ENCODE data around the gene PDLIM1. TPM values are rescaled to one million over a fixed set of nuclear protein-coding genes. Genes with fewer than 3 reads are reported as not detected.

PDLIM1 gene
- total RNA-seq, 1 experiment from 2014 or later = 67.4 TPM

- no peak for TF ChIP-seq POLR2AphosphoS5 (IDR thresholded peaks at IDR 0.05; ENCODE audit: low read depth, low read length)
- TF ChIP-seq SP1 (IDR thresholded peaks at IDR 0.05; ENCODE audit: low read depth) = no peak
- intact Hi-C loops (cut with micrococcal nuclease) = no loop called here
- Histone ChIP-seq H3K4me1 (ENCODE audit: control insufficient read depth in 1 of 2, insufficient read depth in 2 of 2, low read length in 2 of 2) (peaks cover 21 to 29% of the 10 kb centered on the region in 2 experiments), H3K9ac (ENCODE audit: low read length) (no peak overlapping the region), H3K27me3 (ENCODE audit: insufficient read depth, low read length) (peaks cover 41% of the 10 kb centered on the region), H3K36me3 (ENCODE audit: control insufficient read depth in 1 of 2, insufficient read depth in 2 of 2, low read length in 2 of 2) (no peaks in the 10 kb centered on the region), H2AFZ (ENCODE audit: low read depth, low read length, poor library complexity, severe bottlenecking) (no peak overlapping the region), H3K4me3 (replicated peaks in 1 of 2; ENCODE audit: low read depth in 1 of 2, low read length in 2 of 2) (no peak overlapping the region), H3K79me2 (ENCODE audit: insufficient read depth, low read length) (no peaks in the 10 kb centered on the region), H3K4me2 (ENCODE audit: low read length) (no peak overlapping the region), H3K27ac (ENCODE audit: low read depth, low read length) (no peak overlapping the region), H3K9me3 (ENCODE audit: control insufficient read depth in 1 of 2, insufficient read depth in 1 of 2, low read depth in 1 of 2, low read length in 2 of 2) (no peaks in the 10 kb centered on the region), H3K9me2 (ENCODE audit: insufficient read depth) (no peaks in the 10 kb centered on the region), H4K20me1 (ENCODE audit: insufficient read depth) (peaks cover 4% of the 10 kb centered on the region; the same call in 1 of the 2 replicates)
- BruUV-seq (replicated peaks) = no TSS peak
- RAD21 ChIA-PET (ENCODE audit: low non-redundant PET in 1 of 2, low total read pairs in 2 of 2, uncharacterized antibody in 2 of 2, unreplicated experiment in 2 of 2) = no interaction called here
- no peak for ATAC-seq
- no peak for DNase-seq (ENCODE audit: low read depth, low spot score)
- CTCF ChIA-PET = no interaction called here
- POLR2A ChIA-PET = no interaction called here
Observed at GRCh38 chr10:95303950-95304349, 13.1 kb upstream of the PDLIM1 start.

- Histone ChIP-seq H2AFZ (ENCODE audit: low read depth, low read length, poor library complexity, severe bottlenecking) (no peak overlapping the region), H3K36me3 (ENCODE audit: control insufficient read depth in 1 of 2, insufficient read depth in 2 of 2, low read length in 2 of 2) (no peaks in the 10 kb centered on the region), H3K27ac (ENCODE audit: low read depth, low read length) (no peak overlapping the region), H3K9me3 (ENCODE audit: control insufficient read depth in 1 of 2, insufficient read depth in 1 of 2, low read depth in 1 of 2, low read length in 2 of 2) (no peaks in the 10 kb centered on the region), H4K20me1 (ENCODE audit: insufficient read depth) (peaks cover 4% of the 10 kb centered on the region; the same call in 1 of the 2 replicates), H3K4me2 (ENCODE audit: low read length) (no peak overlapping the region), H3K9me2 (ENCODE audit: insufficient read depth) (no peaks in the 10 kb centered on the region), H3K4me3 (replicated peaks in 1 of 2; ENCODE audit: low read depth in 1 of 2, low read length in 2 of 2) (no peak overlapping the region), H3K4me1 (ENCODE audit: control insufficient read depth in 1 of 2, insufficient read depth in 2 of 2, low read length in 2 of 2) (peaks cover 21 to 25% of the 10 kb centered on the region in 2 experiments), H3K79me2 (ENCODE audit: insufficient read depth, low read length) (no peaks in the 10 kb centered on the region), H3K9ac (ENCODE audit: low read length) (no peak overlapping the region), H3K27me3 (ENCODE audit: insufficient read depth, low read length) (peaks cover 41% of the 10 kb centered on the region)
- intact Hi-C loops (cut with micrococcal nuclease) = no loop called here
- DNase-seq (ENCODE audit: low read depth, low spot score) = no peak
- no peak for ATAC-seq
- ChIA-PET CTCF (no interaction called here), POLR2A (no interaction called here), RAD21 (ENCODE audit: low non-redundant PET in 1 of 2, low total read pairs in 2 of 2, uncharacterized antibody in 2 of 2, unreplicated experiment in 2 of 2) (no interaction called here)
- BruUV-seq (replicated peaks) = no TSS peak
- no peak for TF ChIP-seq CEBPB (IDR thresholded peaks at IDR 0.05; ENCODE audit: low read depth)
- TF ChIP-seq JUND (IDR thresholded peaks at IDR 0.05) = no peak
- no peak for TF ChIP-seq ATF3 (IDR thresholded peaks at IDR 0.05)
- TF ChIP-seq ZNF274 (IDR thresholded peaks at IDR 0.05; ENCODE audit: low read depth, low read length) = no peak
- no peak for TF ChIP-seq RAD21 (IDR thresholded peaks at IDR 0.05; ENCODE audit: low read depth)
- TF ChIP-seq POLR2AphosphoS5 (IDR thresholded peaks at IDR 0.05; ENCODE audit: low read depth, low read length) = no peak
- TF ChIP-seq SRF (IDR thresholded peaks at IDR 0.05; ENCODE audit: low read depth) = no peak
- no peak for TF ChIP-seq TCF7L2 (IDR thresholded peaks at IDR 0.05; ENCODE audit: borderline replicate concordance, extremely low read depth, insufficient read depth, insufficient read length)
- no peak for TF ChIP-seq YY1 (IDR thresholded peaks at IDR 0.05; ENCODE audit: extremely low read depth, insufficient replicate concordance, low read depth, low read length)
- no peak for TF ChIP-seq REST (IDR thresholded peaks at IDR 0.05; ENCODE audit: low read depth)
- TF ChIP-seq SP1 (IDR thresholded peaks at IDR 0.05; ENCODE audit: low read depth) = no peak
- no peak for TF ChIP-seq ZFX (IDR thresholded peaks at IDR 0.05)
- no peak for TF ChIP-seq CBX3 (IDR thresholded peaks at IDR 0.05; ENCODE audit: low read depth)
- no peak for TF ChIP-seq EZH2 (IDR thresholded peaks at IDR 0.05)
- TF ChIP-seq ELF1 (IDR thresholded peaks at IDR 0.05; ENCODE audit: borderline replicate concordance, low read depth) = no peak
- TF ChIP-seq CTCF (IDR thresholded peaks at IDR 0.05 in 2 of 3, conservative IDR thresholded peaks at IDR 0.05 in 1 of 3; ENCODE audit: borderline replicate concordance in 1 of 3, insufficient read depth in 1 of 3, low read depth in 2 of 3, low read length in 2 of 3) = no peak
- TF ChIP-seq POLR2A (IDR thresholded peaks at IDR 0.05; ENCODE audit: borderline replicate concordance, extremely low read depth, insufficient read depth, insufficient read length) = no peak
- TF ChIP-seq SIN3A (IDR thresholded peaks at IDR 0.05; ENCODE audit: low read depth) = no peak
Observed at GRCh38 chr10:95303535-95303934, 12.7 kb upstream of the PDLIM1 start.

Data from HCT116 (cell line).